Retina (tissue), 1 donor: ENCODE data around the gene ATP8B3.
A peak's percentile ranks its signal among the peaks of the same experiment; 100 is the strongest.

ENCODE experiments used
- DNase-seq: peaks from one replicate; pipeline ENCODE4 v3.0.0-alpha.2; 2016

The ATP8B3 gene

GRCh38 chr19:1755467-1756171 lies 56.5 kb downstream of the ATP8B3 start:
- peak; percentile 77 for DNase-seq

- peak; percentile 67 for DNase-seq
Observed at GRCh38 chr19:1754636-1755466, 57.2 kb downstream of the ATP8B3 start.

GRCh38 chr19:1754018-1754635 lies 57.9 kb downstream of the ATP8B3 start:
- DNase-seq, result no peak

GRCh38 chr19:1752757-1753728 lies 59.0 kb downstream of the ATP8B3 start, which contains the start of gene ONECUT3:
ONECUT3 (plus strand) TSS chr19:1753506; CDS start chr19:1753663, 157 bp downstream.
- DNase-seq, result no peak

- no peak for DNase-seq
Observed at GRCh38 chr19:1752009-1752756, 59.9 kb downstream of the ATP8B3 start.

- no peak for DNase-seq
Observed at GRCh38 chr19:1751367-1752008, 60.6 kb downstream of the ATP8B3 start.

GRCh38 chr19:1750343-1751021 lies 61.6 kb downstream of the ATP8B3 start:
- DNase-seq, result no peak

- DNase-seq, result peak; percentile 69
Observed at GRCh38 chr19:1749373-1750342, 62.4 kb downstream of the ATP8B3 start.

- no peak for DNase-seq
Observed at GRCh38 chr19:1748873-1749341, 63.2 kb downstream of the ATP8B3 start.

GRCh38 chr19:1748115-1748872 lies 63.8 kb downstream of the ATP8B3 start:
- DNase-seq, result no peak

- DNase-seq, result peak; percentile 22
Observed at GRCh38 chr19:1747285-1748114, 64.6 kb downstream of the ATP8B3 start.

GRCh38 chr19:1746401-1747284 lies 65.4 kb downstream of the ATP8B3 start:
- peak; percentile 39 for DNase-seq

- DNase-seq, result peak; percentile 22
Observed at GRCh38 chr19:1745589-1746031, 66.5 kb downstream of the ATP8B3 start.

GRCh38 chr19:1744822-1745563 lies 67.1 kb downstream of the ATP8B3 start:
- peak; percentile 24 for DNase-seq

- peak; percentile 28 for DNase-seq
Observed at GRCh38 chr19:1744133-1744665, 67.9 kb downstream of the ATP8B3 start.
